Suprapubic skin (tissue), 3 donors: ENCODE results near the gene EYA3.

Experiments
- CTCF ChIP-seq, 2 donors: fragments of 200-600 bp in 1 of 2; fragments of 450-650 bp in 1 of 2; sonication (generic) in 1 of 2; IDR thresholded peaks; one replicate each; pipeline ENCODE4 v1.5.1; 2016 to 2019; ENCODE audit warnings: antibody characterized with exemption in 2 of 2, mild to moderate bottlenecking in 1 of 2, moderate library complexity in 1 of 2
- POLR2AphosphoS5 ChIP-seq, 3 donors: sonication (generic); formaldehyde crosslinking; IDR thresholded peaks; one replicate each; pipeline ENCODE4 v1.6.1; 2017; ENCODE audit warnings: antibody characterized with exemption in 3 of 3

GRCh38 chr1:28064064-28064463, 24.3 kb downstream of the EYA3 start:
- no peak for TF ChIP-seq CTCF (IDR thresholded peaks at IDR 0.05)
- TF ChIP-seq POLR2AphosphoS5 (IDR thresholded peaks at IDR 0.05) = no peak
